ENCODE data around the gene CADM1.
"Not testable (repeated sequence)": the region's sequence is repeated elsewhere in the genome, so short reads cannot be mapped to it uniquely, and the experiment has no call there.

The CADM1 gene

DNA sequence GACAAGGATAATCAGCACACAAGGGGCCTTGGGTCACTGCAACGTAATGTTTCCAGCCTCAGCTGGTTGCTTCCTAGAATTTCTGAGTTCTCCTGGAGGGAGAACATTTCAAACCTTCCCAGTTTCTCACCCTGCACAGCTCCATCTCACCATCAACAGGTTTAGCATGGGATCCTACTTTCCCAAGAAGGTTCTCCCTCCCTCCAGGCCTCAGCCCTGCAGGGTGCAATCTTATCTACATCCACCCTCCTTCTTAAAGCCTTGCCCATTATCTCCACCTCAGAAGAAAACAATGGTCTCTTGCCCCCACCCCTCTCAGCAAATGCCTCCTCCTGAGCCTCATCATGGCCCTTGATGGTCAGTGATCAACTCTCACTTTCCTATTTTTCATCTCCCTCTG, 23.6 kb downstream of the CADM1 start:
- DNase-seq (ENCODE audit: low spot score in 2 of 2) = no peak
- no peaks in the 10 kb centered on the region for H3K9me3 ChIP-seq
- no peak overlapping the region for H3K4me3 ChIP-seq
- no peaks in the 10 kb centered on the region for H3K4me1 ChIP-seq
- no peaks in the 10 kb centered on the region for H3K27me3 ChIP-seq (ENCODE audit: low read depth)
- H3K36me3 ChIP-seq (replicated peaks) = no peaks in the 10 kb centered on the region
- in situ Hi-C loops (cut with MboI; ENCODE audit: low sequenced_read_pairs) = no loop called here

DNA sequence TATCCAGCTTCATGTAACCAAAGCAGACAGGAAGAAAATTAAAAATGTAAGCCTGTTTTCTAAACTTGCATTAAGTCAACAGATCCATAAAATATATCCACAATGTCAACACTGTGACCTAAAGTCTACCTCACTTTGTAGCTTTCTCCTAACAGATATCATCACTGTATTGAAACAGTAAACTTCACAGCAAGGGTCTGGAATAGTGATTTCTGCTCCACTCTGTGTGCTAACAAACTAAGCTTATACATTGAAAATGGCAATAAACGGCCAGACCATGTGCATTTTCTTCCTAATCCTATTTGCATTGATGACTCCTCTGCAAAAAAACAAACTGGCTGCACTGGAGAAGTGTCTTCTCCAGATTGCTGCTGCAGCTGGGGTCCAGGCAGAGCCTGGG, 26.8 kb downstream of the CADM1 start:
- no peaks in the 10 kb centered on the region for H3K27me3 ChIP-seq (ENCODE audit: low read depth)
- no peak overlapping the region for H3K4me3 ChIP-seq
- no peaks in the 10 kb centered on the region for H3K4me1 ChIP-seq
- in situ Hi-C loops (cut with MboI; ENCODE audit: low sequenced_read_pairs) = no loop called here
- DNase-seq (ENCODE audit: low spot score in 2 of 2) = no peak
- H3K9me3 ChIP-seq = no peaks in the 10 kb centered on the region
- H3K36me3 ChIP-seq (replicated peaks) = no peaks in the 10 kb centered on the region

DNA sequence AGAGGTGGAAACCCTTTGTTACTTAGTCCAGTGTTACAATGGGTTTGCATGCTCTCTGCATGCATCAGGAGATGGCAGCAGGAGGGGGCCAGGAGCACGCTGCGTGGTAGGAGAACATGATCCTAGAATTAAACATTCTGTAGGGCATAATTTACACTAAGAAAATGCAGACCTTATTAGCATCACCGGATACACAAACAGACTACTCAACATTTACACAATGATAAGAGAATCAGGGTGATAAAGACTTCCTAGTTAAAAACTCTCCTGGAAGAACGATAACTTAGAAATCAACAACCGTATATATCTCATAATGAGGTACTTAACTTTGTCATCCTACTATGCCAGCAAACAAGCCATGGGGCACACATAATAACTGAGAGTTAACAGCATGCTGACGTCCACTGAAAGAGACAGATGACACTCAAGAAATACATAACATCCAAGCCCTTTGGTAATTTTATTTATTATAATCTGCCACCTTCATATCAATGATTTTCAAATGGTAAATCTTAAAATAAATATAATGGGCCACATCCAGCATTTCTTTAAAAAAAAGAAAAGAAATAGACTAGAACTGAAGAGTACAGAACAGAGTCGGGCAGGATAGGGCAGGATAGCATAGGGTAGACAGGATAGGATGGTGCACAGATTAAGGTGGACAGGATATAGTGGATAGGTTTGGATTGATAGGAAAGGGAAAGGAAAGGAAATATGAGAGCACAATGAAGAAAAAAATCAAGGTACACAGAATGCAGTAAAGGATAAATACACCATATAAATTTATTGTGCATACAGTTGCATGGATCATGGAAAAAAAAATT, 27.5 kb downstream of the CADM1 start:
- in situ Hi-C loops (cut with MboI; ENCODE audit: low sequenced_read_pairs) = no loop called here
- H3K27me3 ChIP-seq (ENCODE audit: low read depth) = no peaks in the 10 kb centered on the region
- H3K9me3 ChIP-seq = no peaks in the 10 kb centered on the region
- no peak overlapping the region for H3K4me3 ChIP-seq
- no peaks in the 10 kb centered on the region for H3K36me3 ChIP-seq (replicated peaks)
- no peak for DNase-seq (ENCODE audit: low spot score in 2 of 2)
- H3K4me1 ChIP-seq = no peaks in the 10 kb centered on the region

DNA sequence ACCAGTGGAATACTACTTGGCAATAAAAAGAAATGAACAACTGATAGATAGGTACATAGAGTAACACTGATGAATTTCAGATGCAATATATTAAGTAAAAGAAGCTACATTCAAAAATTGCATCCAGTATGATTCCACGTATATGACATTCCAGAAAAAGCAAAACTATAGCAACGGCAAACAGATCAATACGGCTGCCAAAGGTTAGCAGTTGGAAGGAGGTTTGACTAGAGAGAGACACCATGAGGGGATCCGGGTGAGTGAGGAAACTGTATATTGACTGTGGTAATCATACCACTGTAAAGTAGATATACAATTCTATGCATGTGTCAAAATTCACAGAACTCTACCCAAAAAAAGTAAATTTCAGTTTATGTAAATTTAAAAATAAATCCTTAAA, 28.7 kb downstream of the CADM1 start:
- Histone ChIP-seq H3K4me1 (no peaks in the 10 kb centered on the region), H3K36me3 (replicated peaks) (no peaks in the 10 kb centered on the region), H3K27me3 (ENCODE audit: low read depth) (no peaks in the 10 kb centered on the region), H3K9me3 (no peaks in the 10 kb centered on the region), H3K4me3 (no peak overlapping the region)
- no peak for DNase-seq (ENCODE audit: low spot score in 2 of 2)
- in situ Hi-C loops (cut with MboI; ENCODE audit: low sequenced_read_pairs) = no loop called here

DNA sequence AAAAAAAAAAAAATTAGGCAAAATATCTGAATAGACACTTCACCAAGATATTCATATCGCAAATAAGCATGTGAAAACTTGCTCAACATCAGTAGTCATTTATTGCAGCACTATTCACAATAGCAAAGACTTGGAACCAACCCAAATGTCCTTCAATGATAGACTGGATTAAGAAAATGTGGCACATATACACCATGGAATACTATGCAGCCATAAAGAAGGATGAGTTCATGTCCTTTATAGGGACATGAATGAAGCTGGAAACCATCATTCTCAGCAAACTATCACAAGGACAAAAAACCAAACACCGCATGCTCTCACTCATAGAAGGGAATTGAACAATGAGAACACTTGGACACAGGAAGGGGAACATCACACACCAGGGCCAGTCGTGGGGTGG, 29.9 kb downstream of the CADM1 start:
- H3K4me3 ChIP-seq; DNase-seq (ENCODE audit: low spot score in 2 of 2); H3K9me3 ChIP-seq; H3K4me1 ChIP-seq; H3K27me3 ChIP-seq (ENCODE audit: low read depth); in situ Hi-C loops (cut with MboI; ENCODE audit: low sequenced_read_pairs); H3K36me3 ChIP-seq (replicated peaks): not testable (repeated sequence)

DNA sequence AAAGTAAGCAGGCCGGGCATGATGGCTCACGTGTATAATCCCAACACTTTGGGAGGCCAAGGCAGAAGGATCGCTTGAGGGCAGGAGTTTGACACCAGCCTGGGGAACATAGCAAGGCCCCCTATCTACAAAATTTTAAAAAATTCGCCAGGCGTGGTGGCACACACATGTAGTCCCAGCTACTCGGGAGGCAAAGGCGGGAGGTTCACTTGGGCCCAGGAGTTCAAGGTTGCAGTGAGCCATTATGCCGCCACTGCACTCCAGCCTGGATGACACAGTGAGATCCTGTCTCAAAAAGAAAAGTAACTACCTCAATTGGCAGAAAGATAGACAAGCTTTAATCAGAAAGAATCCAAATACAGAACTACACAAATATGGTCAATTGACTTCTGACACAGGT, 31.0 kb downstream of the CADM1 start:
- H3K9me3 ChIP-seq = no peaks in the 10 kb centered on the region
- H3K4me3 ChIP-seq = no peak overlapping the region
- no peaks in the 10 kb centered on the region for H3K4me1 ChIP-seq
- H3K36me3 ChIP-seq (replicated peaks) = no peaks in the 10 kb centered on the region
- in situ Hi-C loops (cut with MboI; ENCODE audit: low sequenced_read_pairs) = no loop called here
- H3K27me3 ChIP-seq (ENCODE audit: low read depth) = no peaks in the 10 kb centered on the region
- DNase-seq (ENCODE audit: low spot score in 2 of 2) = no peak

DNA sequence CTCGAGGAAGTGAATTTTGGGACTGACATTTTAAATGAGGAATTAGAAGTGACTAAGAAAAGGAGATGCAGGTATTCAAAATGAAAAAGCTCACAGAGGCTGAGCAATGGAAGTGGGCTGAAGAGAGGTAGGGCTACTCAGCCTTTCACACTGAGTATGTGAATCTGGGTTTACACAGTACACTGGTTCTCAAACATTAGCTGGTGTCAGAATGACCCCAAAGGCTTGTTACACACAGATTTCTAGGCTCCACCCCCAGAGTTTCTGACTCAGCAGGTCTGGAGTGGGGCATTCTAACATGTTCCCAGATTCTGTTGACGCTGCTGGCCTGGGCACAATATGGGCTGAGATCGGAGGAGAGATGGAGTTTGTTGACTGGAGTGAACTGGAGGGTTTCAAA, 32.8 kb downstream of the CADM1 start:
- DNase-seq (ENCODE audit: low spot score in 2 of 2) = no peak
- in situ Hi-C loops (cut with MboI; ENCODE audit: low sequenced_read_pairs) = no loop called here
- Histone ChIP-seq H3K27me3 (ENCODE audit: low read depth) (no peaks in the 10 kb centered on the region), H3K9me3 (no peaks in the 10 kb centered on the region), H3K36me3 (replicated peaks) (no peaks in the 10 kb centered on the region), H3K4me3 (no peak overlapping the region), H3K4me1 (no peaks in the 10 kb centered on the region)

DNA sequence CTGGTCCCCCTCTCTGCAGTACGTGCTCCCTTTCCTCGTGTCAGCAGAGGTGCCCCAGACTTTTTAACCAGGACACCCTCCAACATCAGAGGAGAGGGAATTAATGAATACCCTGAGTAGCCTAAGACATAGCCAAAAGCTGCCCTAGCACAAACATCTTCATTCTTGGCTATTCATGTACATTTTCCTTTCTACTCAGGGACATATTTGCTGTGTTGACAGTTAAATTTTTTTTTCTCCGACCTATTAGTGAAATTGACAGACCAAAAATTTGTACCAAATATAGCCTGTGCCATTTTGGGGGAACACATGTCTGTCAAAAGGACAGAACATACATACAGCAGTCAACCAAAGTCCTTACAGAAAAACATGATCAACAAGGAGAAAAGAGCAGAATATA, 33.3 kb downstream of the CADM1 start:
- Histone ChIP-seq H3K4me3 (no peak overlapping the region), H3K4me1 (no peaks in the 10 kb centered on the region), H3K9me3 (no peaks in the 10 kb centered on the region), H3K36me3 (replicated peaks) (no peaks in the 10 kb centered on the region), H3K27me3 (ENCODE audit: low read depth) (no peaks in the 10 kb centered on the region)
- in situ Hi-C loops (cut with MboI; ENCODE audit: low sequenced_read_pairs) = no loop called here
- no peak for DNase-seq (ENCODE audit: low spot score in 2 of 2)

DNA sequence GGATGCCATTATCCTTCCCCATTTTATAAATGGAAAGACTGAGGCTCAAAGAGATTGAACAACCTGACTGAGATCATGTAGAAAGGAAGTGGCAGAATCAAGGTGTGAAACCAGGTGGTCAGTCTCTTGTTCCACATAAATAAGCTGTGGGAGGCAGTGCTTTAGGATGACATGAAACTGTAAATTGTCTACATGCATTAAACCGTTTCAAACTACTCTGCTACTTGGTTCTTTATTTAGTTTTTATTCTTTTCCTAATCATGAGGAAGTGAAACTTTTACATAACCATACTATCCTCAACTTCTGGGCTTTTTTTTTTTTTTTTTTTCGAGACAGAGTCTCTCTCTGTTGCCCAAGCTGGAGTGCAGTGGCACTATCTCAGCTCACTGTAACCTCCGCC, 34.9 kb downstream of the CADM1 start:
- no peaks in the 10 kb centered on the region for H3K36me3 ChIP-seq (replicated peaks)
- DNase-seq (ENCODE audit: low spot score in 2 of 2) = no peak
- no peak overlapping the region for H3K4me3 ChIP-seq
- no peaks in the 10 kb centered on the region for H3K4me1 ChIP-seq
- no peaks in the 10 kb centered on the region for H3K9me3 ChIP-seq
- H3K27me3 ChIP-seq (ENCODE audit: low read depth) = no peaks in the 10 kb centered on the region
- in situ Hi-C loops (cut with MboI; ENCODE audit: low sequenced_read_pairs) = no loop called here

DNA sequence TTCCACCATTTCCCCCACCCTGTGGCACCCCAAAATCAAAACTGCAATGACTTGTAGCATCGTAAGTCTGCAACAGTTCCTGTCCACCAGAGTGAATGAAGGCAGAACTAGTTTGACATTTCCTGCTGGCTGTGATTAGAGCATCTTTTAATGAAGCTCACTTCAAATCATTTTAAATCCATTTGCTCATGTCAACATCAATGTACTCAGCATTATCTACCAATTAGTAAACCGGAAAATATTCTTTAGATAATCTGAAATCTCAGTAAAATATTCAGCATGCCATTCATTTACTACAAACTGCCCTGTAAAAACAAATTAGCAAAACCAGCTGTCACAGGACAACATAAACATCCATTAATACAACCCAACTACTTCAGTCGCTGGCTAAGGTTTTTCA, 38.1 kb downstream of the CADM1 start:
- no peak for DNase-seq (ENCODE audit: low spot score in 2 of 2)
- H3K4me1 ChIP-seq = no peaks in the 10 kb centered on the region
- in situ Hi-C loops (cut with MboI; ENCODE audit: low sequenced_read_pairs) = no loop called here

DNA sequence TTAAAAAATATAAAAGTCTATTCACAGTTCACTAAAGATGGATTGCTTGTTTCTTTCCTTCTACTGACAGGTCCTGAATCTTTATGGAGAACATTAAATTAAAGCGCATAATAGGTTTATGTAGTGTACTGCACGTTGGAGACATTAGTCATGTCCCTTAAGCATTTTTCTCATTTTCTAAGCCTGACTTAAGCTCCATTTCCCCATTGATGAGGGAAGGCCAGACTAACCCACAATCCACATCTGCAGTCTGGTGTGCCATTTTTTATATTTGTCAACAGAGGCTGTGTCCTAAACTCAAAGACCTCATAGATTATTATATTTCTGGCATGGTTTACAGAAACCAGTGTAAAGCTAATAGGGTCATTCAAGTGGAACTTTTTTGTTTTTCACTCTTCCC, 39.9 kb downstream of the CADM1 start:
- Histone ChIP-seq H3K36me3 (replicated peaks) (no peaks in the 10 kb centered on the region), H3K4me1 (no peaks in the 10 kb centered on the region), H3K4me3 (no peak overlapping the region), H3K27me3 (ENCODE audit: low read depth) (no peaks in the 10 kb centered on the region), H3K9me3 (no peaks in the 10 kb centered on the region)
- DNase-seq (ENCODE audit: low spot score in 2 of 2) = no peak
- in situ Hi-C loops (cut with MboI; ENCODE audit: low sequenced_read_pairs) = no loop called here

More for the DNA sequence above, 38.1 kb downstream of the CADM1 start:
- Histone ChIP-seq H3K36me3 (replicated peaks) (no peaks in the 10 kb centered on the region), H3K4me3 (no peak overlapping the region), H3K27me3 (ENCODE audit: low read depth) (no peaks in the 10 kb centered on the region), H3K9me3 (no peaks in the 10 kb centered on the region)

DNA sequence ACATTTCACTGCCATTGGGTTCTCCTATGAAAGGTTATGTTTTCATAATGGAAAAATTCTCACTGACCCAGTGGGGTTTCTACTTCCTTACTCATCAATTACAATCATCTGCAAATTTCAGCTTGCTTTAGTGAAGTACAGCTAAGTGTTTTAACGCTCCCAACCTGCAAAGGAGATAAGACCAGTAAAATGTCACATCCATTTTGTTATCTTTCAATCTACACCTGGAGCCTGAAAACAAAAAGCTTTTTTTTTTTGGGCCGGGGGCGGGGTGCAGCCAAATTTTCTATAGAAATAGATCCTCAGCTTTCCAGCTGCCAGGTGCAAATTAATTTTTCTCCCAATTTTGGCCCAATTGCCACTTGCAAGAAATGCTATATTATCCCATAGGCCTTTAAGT, 40.6 kb downstream of the CADM1 start:
- DNase-seq (ENCODE audit: low spot score in 2 of 2) = no peak
- H3K27me3 ChIP-seq (ENCODE audit: low read depth) = no peaks in the 10 kb centered on the region
- no peak overlapping the region for H3K4me3 ChIP-seq
- in situ Hi-C loops (cut with MboI; ENCODE audit: low sequenced_read_pairs) = no loop called here
- no peaks in the 10 kb centered on the region for H3K36me3 ChIP-seq (replicated peaks)
- H3K9me3 ChIP-seq = no peaks in the 10 kb centered on the region
- no peaks in the 10 kb centered on the region for H3K4me1 ChIP-seq

DNA sequence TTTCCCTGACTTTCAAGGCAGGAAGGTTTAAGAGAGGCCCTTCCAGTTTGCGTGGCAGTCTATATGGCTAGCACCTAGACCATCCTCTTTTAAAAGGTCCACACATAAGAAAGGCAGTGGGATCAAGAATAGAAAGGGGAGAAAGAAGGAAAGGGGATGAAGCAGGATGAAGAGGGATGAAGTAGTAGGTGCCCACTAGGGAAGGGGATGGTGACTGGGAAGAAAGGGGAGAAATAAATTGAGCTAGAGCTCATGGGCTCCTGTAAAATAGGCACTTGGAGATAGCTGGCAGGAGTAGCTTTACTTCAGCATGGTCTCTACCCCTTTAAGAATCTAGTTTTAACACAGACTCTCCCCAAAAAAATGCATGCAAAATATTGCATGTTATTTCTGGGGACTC, 41.5 kb downstream of the CADM1 start:
- H3K9me3 ChIP-seq = no peaks in the 10 kb centered on the region
- H3K4me3 ChIP-seq = no peak overlapping the region
- H3K4me1 ChIP-seq = no peaks in the 10 kb centered on the region
- no peaks in the 10 kb centered on the region for H3K36me3 ChIP-seq (replicated peaks)
- in situ Hi-C loops (cut with MboI; ENCODE audit: low sequenced_read_pairs) = no loop called here
- no peak for DNase-seq (ENCODE audit: low spot score in 2 of 2)
- H3K27me3 ChIP-seq (ENCODE audit: low read depth) = no peaks in the 10 kb centered on the region; the same call in 1 of the 2 replicates

DNA sequence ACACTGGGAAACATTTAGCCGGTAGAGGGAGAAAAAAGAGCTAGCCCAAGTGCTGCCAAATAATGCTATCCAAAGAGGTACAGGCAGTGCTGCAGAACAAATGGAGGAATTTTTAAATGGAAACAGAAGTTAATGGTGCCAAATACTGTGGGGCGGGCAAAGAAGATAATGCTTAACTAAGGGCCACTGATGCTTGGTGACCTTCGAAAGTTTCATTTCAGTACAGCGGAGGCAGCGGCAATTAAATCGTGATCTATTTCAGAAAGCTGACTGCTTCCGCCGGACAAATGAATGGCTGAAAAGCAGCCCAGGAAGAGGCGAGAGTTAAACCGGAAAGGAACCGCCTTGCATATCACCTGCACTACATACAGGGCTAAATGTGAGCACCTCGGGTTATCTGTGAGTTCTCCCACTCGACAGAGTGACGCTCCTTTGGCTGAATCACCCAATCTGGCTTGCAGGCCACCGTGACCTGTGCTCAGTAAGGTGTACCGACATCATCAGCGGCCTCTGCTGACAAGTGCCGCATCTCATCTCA, 42.1 kb downstream of the CADM1 start:
- H3K36me3 ChIP-seq (replicated peaks) = no peaks in the 10 kb centered on the region
- H3K27me3 ChIP-seq (ENCODE audit: low read depth) = no peaks in the 10 kb centered on the region; the same call in 1 of the 2 replicates
- no peak for DNase-seq (ENCODE audit: low spot score in 2 of 2)
- in situ Hi-C loops (cut with MboI; ENCODE audit: low sequenced_read_pairs) = no loop called here
- no peak overlapping the region for H3K4me3 ChIP-seq
- no peaks in the 10 kb centered on the region for H3K9me3 ChIP-seq
- no peaks in the 10 kb centered on the region for H3K4me1 ChIP-seq

DNA sequence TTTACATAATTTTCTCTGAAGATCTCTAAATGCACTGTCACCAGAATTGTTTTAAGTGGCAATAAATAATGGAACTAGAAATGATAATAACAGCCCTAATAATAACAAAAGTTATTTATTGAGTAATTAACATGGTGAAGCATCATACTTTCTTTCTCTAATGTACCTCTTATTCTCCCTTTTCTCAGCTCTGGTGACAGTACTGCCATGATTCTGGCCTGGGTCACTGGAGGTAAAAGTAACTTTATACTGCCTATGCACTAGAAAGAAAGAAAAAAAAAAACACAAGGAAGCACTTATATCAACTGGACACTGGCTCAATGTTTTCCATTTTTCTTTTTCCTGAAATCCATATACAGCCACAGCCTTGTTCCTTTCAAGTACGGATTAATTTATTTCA, 43.7 kb downstream of the CADM1 start:
- no peak for DNase-seq (ENCODE audit: low spot score in 2 of 2)
- Histone ChIP-seq H3K9me3 (no peaks in the 10 kb centered on the region), H3K4me3 (no peak overlapping the region), H3K4me1 (no peaks in the 10 kb centered on the region), H3K27me3 (ENCODE audit: low read depth) (no peaks in the 10 kb centered on the region; the same call in 1 of the 2 replicates), H3K36me3 (replicated peaks) (no peaks in the 10 kb centered on the region)
- in situ Hi-C loops (cut with MboI; ENCODE audit: low sequenced_read_pairs) = no loop called here
